ENCODE data around the gene RSAD1. TPM values are rescaled to one million over a fixed set of nuclear protein-coding genes. Genes with fewer than 3 reads are reported as not detected.

RSAD1 gene
- total and polyA plus RNA-seq, 2 donors (not counting 3 experiments of a cell fraction or from before 2014, with no cell fraction given), result 20.3 to 35.5 TPM

- no peak overlapping the region for H3K9ac ChIP-seq (replicated peaks; ENCODE audit: extremely low read depth, insufficient read depth, low read length)
- intact Hi-C loops (cut with micrococcal nuclease) (no loop called here), dilution Hi-C loops (cut with MboI; ENCODE audit: extremely low pct_ligation_motif_present, low sequenced_read_pairs) (no loop called here)
- no peaks in the 10 kb centered on the region for H3K9me1 ChIP-seq (replicated peaks; ENCODE audit: control insufficient read depth, extremely low read depth, insufficient read depth, low read length)
- TF ChIP-seq MAX (IDR thresholded peaks at IDR 0.05; ENCODE audit: insufficient read depth, insufficient read length) (no peak), POLR2A (IDR thresholded peaks at IDR 0.05; ENCODE audit: low read depth, low read length) (no peak), GATA2 (IDR thresholded peaks at IDR 0.05; ENCODE audit: insufficient read depth, insufficient read length, low read depth, low read length) (no peak), JUN (IDR thresholded peaks at IDR 0.05; ENCODE audit: borderline replicate concordance, insufficient read depth, insufficient read length, low read depth) (no peak), FOS (IDR thresholded peaks at IDR 0.05; ENCODE audit: borderline replicate concordance, insufficient read depth, low read length) (no peak), CTCF (IDR thresholded peaks at IDR 0.05; ENCODE audit: extremely low read depth in 1 of 2, insufficient read depth in 1 of 2, low read depth in 1 of 2, low read length in 2 of 2) (no peak), EZH2 (IDR thresholded peaks at IDR 0.05; ENCODE audit: borderline replicate concordance, low read depth, low read length, severe bottlenecking) (no peak), POLR2AphosphoS5 (IDR thresholded peaks at IDR 0.05; ENCODE audit: insufficient read depth, low read depth, low read length) (no peak), MYC (IDR thresholded peaks at IDR 0.05; ENCODE audit: low read depth, low read length) (no peak)
- H3K79me2 ChIP-seq (ENCODE audit: control insufficient read depth, insufficient read depth, low read length), result no peaks in the 10 kb centered on the region
- H4K20me1 ChIP-seq (replicated peaks; ENCODE audit: control insufficient read depth, extremely low read depth, insufficient read depth, low read length), result no peaks in the 10 kb centered on the region
- FAIRE-seq, result no peak
- no peaks in the 10 kb centered on the region for H3K9me3 ChIP-seq (replicated peaks; ENCODE audit: control insufficient read depth, insufficient read depth, low read length)
- DNase-seq (ENCODE audit: low read depth, low spot score), result no peak
- H3K27ac ChIP-seq (ENCODE audit: insufficient read depth, low read depth, low read length), result no peak overlapping the region
- ChIA-PET POLR2A (no interaction called here), CTCF (no interaction called here)
- BruUV-seq (replicated peaks), result no TSS peak
- H3K4me3 ChIP-seq (replicated peaks in 1 of 3; ENCODE audit: insufficient read depth in 1 of 3, low read depth in 1 of 3, low read length in 3 of 3), result no peak overlapping the region
- no peaks in the 10 kb centered on the region for H3K4me1 ChIP-seq (ENCODE audit: control insufficient read depth, extremely low read depth, insufficient read depth, low read length)
- H3K36me3 ChIP-seq (ENCODE audit: control insufficient read depth in 2 of 2, extremely low read depth in 1 of 2, insufficient read depth in 2 of 2, low read length in 2 of 2), result no peaks in the 10 kb centered on the region
- peaks cover 20 to 30% of the 10 kb centered on the region in 2 experiments for H3K27me3 ChIP-seq (ENCODE audit: control insufficient read depth in 2 of 2, insufficient read depth in 2 of 2, low read length in 2 of 2)
- no peak overlapping the region for H2AFZ ChIP-seq (ENCODE audit: low read depth, low read length)
- no peak overlapping the region for H3K4me2 ChIP-seq (ENCODE audit: insufficient read depth, low read length)
Observed at GRCh38 chr17:50469671-50470305, 8.9 kb upstream of the RSAD1 start.
